CD14-positive monocyte (primary cell): ENCODE results near the gene NDC1. TPM values are rescaled to one million over a fixed set of nuclear protein-coding genes. Genes with fewer than 3 reads are reported as not detected.

ENCODE experiments used
- DNase-seq, 3 donors: peaks; one replicate each; pipeline ENCODE4 v3.0.0-alpha.2; 2011 to 2022
- H2AFZ ChIP-seq: 2 replicates; pipeline ENCODE4 v1.6.0; 2012; ENCODE audit warnings: mild to moderate bottlenecking, low read depth, low read length, inconsistent platforms; ENCODE audit not compliant: insufficient read depth, poor library complexity, severe bottlenecking
- H3K27ac ChIP-seq, 2 donors: 1 replicate in 1 of 2; 2 replicates in 1 of 2; pipeline ENCODE4 v1.5.1; 2012 to 2013; ENCODE audit warnings: low read length in 2 of 2, control low read depth in 1 of 2, inconsistent platforms in 1 of 2, low read depth in 1 of 2, mild to moderate bottlenecking in 1 of 2
- H3K27me3 ChIP-seq, 2 donors: one replicate each; pipeline versions ENCODE4 v1.6.0 to v1.6.1; 2011 to 2013; ENCODE audit warnings: low read length in 2 of 2; ENCODE audit not compliant: control insufficient read depth in 2 of 2, insufficient read depth in 2 of 2
- H3K36me3 ChIP-seq, 2 donors: replicated peaks in 1 of 2; 1 replicate in 1 of 2; 2 replicates in 1 of 2; pipeline versions ENCODE4 v1.5.1 to v1.6.1; 2012 to 2013; ENCODE audit warnings: low read length in 2 of 2, control low read depth in 1 of 2, inconsistent platforms in 1 of 2, mild to moderate bottlenecking in 1 of 2; ENCODE audit not compliant: insufficient read depth in 2 of 2, control insufficient read depth in 1 of 2
- H3K4me1 ChIP-seq, 2 donors: 1 replicate in 1 of 2; 2 replicates in 1 of 2; pipeline versions ENCODE4 v1.5.1 to v1.6.1; 2012 to 2013; ENCODE audit warnings: low read length in 2 of 2, control low read depth in 1 of 2, inconsistent platforms in 1 of 2, mild to moderate bottlenecking in 1 of 2, moderate library complexity in 1 of 2; ENCODE audit not compliant: insufficient read depth in 2 of 2, control insufficient read depth in 1 of 2
- H3K4me2 ChIP-seq: replicated peaks from 2 replicates; pipeline ENCODE3; 2012; ENCODE audit warnings: low read length, moderate library complexity, mild to moderate bottlenecking; ENCODE audit not compliant: poor library complexity, severe bottlenecking; ENCODE audit errors: extremely low read depth
- H3K4me3 ChIP-seq, 3 experiments: fragments of 200-600 bp in 1 of 3; sonication (generic) in 1 of 3; replicated peaks in 1 of 3; 1 replicate in 2 of 3; 2 replicates in 1 of 3; pipeline ENCODE4 v1.5.1; 2011 to 2013; ENCODE audit warnings: low read length in 3 of 3, mild to moderate bottlenecking in 3 of 3, control low read depth in 2 of 3, low read depth in 2 of 3, inconsistent platforms in 1 of 3, moderate library complexity in 1 of 3
- H3K79me2 ChIP-seq: 2 replicates; pipeline ENCODE4 v1.6.0; 2012; ENCODE audit warnings: mild to moderate bottlenecking, control low read depth, inconsistent platforms, low read length, moderate library complexity; ENCODE audit not compliant: insufficient read depth
- H3K9ac ChIP-seq: 2 replicates; pipeline ENCODE4 v1.6.0; 2017; ENCODE audit warnings: low read length, mild to moderate bottlenecking; ENCODE audit not compliant: insufficient read depth, poor library complexity, severe bottlenecking
- H3K9me3 ChIP-seq, 2 donors: replicated peaks in 1 of 2; 1 replicate in 1 of 2; 2 replicates in 1 of 2; pipeline versions ENCODE4 v1.5.1 to v1.6.1; 2012 to 2013; ENCODE audit warnings: low read length in 2 of 2, control low read depth in 1 of 2; ENCODE audit not compliant: control insufficient read depth in 1 of 2, insufficient read depth in 1 of 2
- H4K20me1 ChIP-seq: 2 replicates; pipeline ENCODE4 v1.6.0; 2012; ENCODE audit warnings: mild to moderate bottlenecking, low read length, control low read depth, moderate library complexity; ENCODE audit not compliant: insufficient read depth
- H3K27ac Mint-ChIP-seq, 7 donors: one replicate each; pipeline ENCODE4 v1.8.0; 2020; ENCODE audit warnings: mild to moderate bottlenecking in 7 of 7, mixed read lengths in 7 of 7, moderate library complexity in 6 of 7, inconsistent platforms in 2 of 7
- H3K27me3 Mint-ChIP-seq, 3 donors: one replicate each; pipeline ENCODE4 v1.8.0; 2021 to 2022; ENCODE audit warnings: low read depth in 3 of 3, mild to moderate bottlenecking in 3 of 3, mixed read lengths in 3 of 3, moderate library complexity in 3 of 3, inconsistent platforms in 1 of 3
- H3K36me3 Mint-ChIP-seq, 2 donors: one replicate each; pipeline ENCODE4 v1.8.0; 2020; ENCODE audit warnings: mixed read lengths in 2 of 2, inconsistent platforms in 1 of 2, mild to moderate bottlenecking in 1 of 2
- H3K4me1 Mint-ChIP-seq: one replicate; pipeline ENCODE4 v1.8.0; 2020; ENCODE audit warnings: mild to moderate bottlenecking, mixed read lengths
- H3K4me3 Mint-ChIP-seq, 2 donors: one replicate each; pipeline ENCODE4 v1.8.0; 2020; ENCODE audit warnings: mild to moderate bottlenecking in 2 of 2, mixed read lengths in 2 of 2, moderate library complexity in 1 of 2
- H3K9me3 Mint-ChIP-seq, 7 donors: one replicate each; pipeline ENCODE4 v1.8.0; 2020 to 2022; ENCODE audit warnings: mixed read lengths in 7 of 7, mild to moderate bottlenecking in 6 of 7, moderate library complexity in 6 of 7, inconsistent platforms in 2 of 7
- WGBS: methylation state at CpG from one replicate; pipeline ENCODE4 v1.1.5; 2013; ENCODE audit warnings: missing lambda C conversion rate; ENCODE audit not compliant: insufficient coverage; 5-methylcytosine and 5-hydroxymethylcytosine counted together
- intact Hi-C, 2 donors: fragments of 100-400 bp; cut with micrococcal nuclease; formaldehyde crosslinking; loops; one replicate each; pipeline versions ENCODE4 v1.15.0 to v1.15.1; 2023
- polyA plus RNA-seq, 3 donors: library from polyadenylated mRNA; depleted of rRNA in 1 of 3; unstranded in 2 of 3; stranded (reverse) in 1 of 3; fragments of 300-500 nt in 2 of 3; fragments of >200 nt in 1 of 3; fragmentation: Illumina TruSeq in 2 of 3; gene quantifications; 1 replicate in 2 of 3; 2 replicates in 1 of 3; pipeline ENCODE4 v1.2.3, GENCODE V29; 2012 to 2021
- TF ChIP-seq, protein P1 (sequence below): fragments of 200-600 bp; IDR thresholded peaks from one replicate; pipeline ENCODE4 v1.8.0; 2022; ENCODE audit warnings: antibody characterized with exemption, mild to moderate bottlenecking

Gene NDC1
- polyA plus RNA-seq, 3 donors, result 3.0 to 6.1 (median 4.7) TPM

GRCh38 chr1:53732912-53733317, 105.2 kb downstream of the NDC1 start:
- H3K4me3 Mint-ChIP-seq, result peak overlapping the region in 1 of 2 donors; percentile 27
- H3K27me3 ChIP-seq, result peaks cover 31% of the 10 kb centered on the region in 2 donors
- peaks cover 0 to 4% of the 10 kb centered on the region in 2 donors for H3K9me3 ChIP-seq
- no peaks in the 10 kb centered on the region for H3K79me2 ChIP-seq
- peaks cover 0 to 5% of the 10 kb centered on the region in 2 donors for H3K4me1 ChIP-seq
- H3K4me1 Mint-ChIP-seq, result peaks cover 2% of the 10 kb centered on the region
- H3K36me3 Mint-ChIP-seq, result no peaks in the 10 kb centered on the region
- peaks cover 29 to 55% (median 41%) of the 10 kb centered on the region in 3 donors for H3K27me3 Mint-ChIP-seq
- H3K9me3 Mint-ChIP-seq, result peaks cover 0 to 2% (median 0%) of the 10 kb centered on the region in 7 donors
- intact Hi-C loops, result no loop called here
- WGBS, result 80% methylated on average over 3 of the region's 6 CpGs
- H3K36me3 ChIP-seq, result no peaks in the 10 kb centered on the region
- no peak for DNase-seq
- no peak overlapping the region for H3K4me2 ChIP-seq
- H3K27ac ChIP-seq, result no peak overlapping the region
- no peaks in the 10 kb centered on the region for H4K20me1 ChIP-seq
- H2AFZ ChIP-seq, result no peak overlapping the region
- H3K9ac ChIP-seq, result no peak overlapping the region
- no peak overlapping the region for H3K27ac Mint-ChIP-seq
- TF ChIP-seq, protein P1, sequence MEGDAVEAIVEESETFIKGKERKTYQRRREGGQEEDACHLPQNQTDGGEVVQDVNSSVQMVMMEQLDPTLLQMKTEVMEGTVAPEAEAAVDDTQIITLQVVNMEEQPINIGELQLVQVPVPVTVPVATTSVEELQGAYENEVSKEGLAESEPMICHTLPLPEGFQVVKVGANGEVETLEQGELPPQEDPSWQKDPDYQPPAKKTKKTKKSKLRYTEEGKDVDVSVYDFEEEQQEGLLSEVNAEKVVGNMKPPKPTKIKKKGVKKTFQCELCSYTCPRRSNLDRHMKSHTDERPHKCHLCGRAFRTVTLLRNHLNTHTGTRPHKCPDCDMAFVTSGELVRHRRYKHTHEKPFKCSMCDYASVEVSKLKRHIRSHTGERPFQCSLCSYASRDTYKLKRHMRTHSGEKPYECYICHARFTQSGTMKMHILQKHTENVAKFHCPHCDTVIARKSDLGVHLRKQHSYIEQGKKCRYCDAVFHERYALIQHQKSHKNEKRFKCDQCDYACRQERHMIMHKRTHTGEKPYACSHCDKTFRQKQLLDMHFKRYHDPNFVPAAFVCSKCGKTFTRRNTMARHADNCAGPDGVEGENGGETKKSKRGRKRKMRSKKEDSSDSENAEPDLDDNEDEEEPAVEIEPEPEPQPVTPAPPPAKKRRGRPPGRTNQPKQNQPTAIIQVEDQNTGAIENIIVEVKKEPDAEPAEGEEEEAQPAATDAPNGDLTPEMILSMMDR, result no peak
- H3K4me3 ChIP-seq, result no peak overlapping the region

DNA sequence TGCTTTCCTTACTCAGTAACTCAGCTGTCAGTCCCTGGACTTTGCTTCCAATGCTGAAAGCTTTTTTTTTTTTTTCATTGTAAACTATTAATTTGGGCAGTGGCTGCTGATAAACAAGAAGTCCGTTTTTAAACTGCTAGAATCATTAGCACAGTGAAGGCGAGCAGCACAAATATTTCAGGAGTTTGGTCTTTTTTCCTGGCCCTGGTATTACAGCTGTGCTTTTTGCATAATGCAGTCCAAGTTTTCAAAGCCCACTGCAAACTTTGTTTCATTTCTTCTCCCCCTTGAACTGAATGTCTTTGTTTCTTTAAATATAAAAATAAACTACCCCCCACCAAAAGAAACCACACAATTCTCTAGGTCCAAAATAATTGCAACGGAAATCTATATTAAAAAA, 105.7 kb downstream of the NDC1 start:
- WGBS, result no CpG with 5 or more reads among the region's 3 CpGs
- intact Hi-C loops, result no loop called here
- Histone ChIP-seq H3K4me3 (no peak overlapping the region), H3K36me3 (no peaks in the 10 kb centered on the region), H4K20me1 (no peaks in the 10 kb centered on the region), H3K4me1 (no peaks in the 10 kb centered on the region), H3K27me3 (peaks cover 27 to 28% of the 10 kb centered on the region in 2 donors), H3K4me2 (no peak overlapping the region), H3K27ac (no peak overlapping the region), H3K9ac (no peak overlapping the region), H3K9me3 (peaks cover 0 to 4% of the 10 kb centered on the region in 2 donors), H3K79me2 (no peaks in the 10 kb centered on the region), H2AFZ (no peak overlapping the region)
- H3K4me3 Mint-ChIP-seq, result no peak overlapping the region
- TF ChIP-seq, protein P1, result no peak
- no peak for DNase-seq
- H3K36me3 Mint-ChIP-seq, result no peaks in the 10 kb centered on the region
- peaks cover 0 to 2% (median 0%) of the 10 kb centered on the region in 7 donors for H3K9me3 Mint-ChIP-seq
- no peak overlapping the region for H3K27ac Mint-ChIP-seq
- H3K4me1 Mint-ChIP-seq, result peaks cover under 1% of the 10 kb centered on the region
- peaks cover 27 to 50% (median 39%) of the 10 kb centered on the region in 3 donors for H3K27me3 Mint-ChIP-seq
